GM18507 (cell line): ENCODE measurements around the gene NPIPA5.
A peak's percentile ranks its signal among the peaks of the same experiment; 100 is the strongest.
"Not testable (repeated sequence)": the region's sequence is repeated elsewhere in the genome, so short reads cannot be mapped to it uniquely, and the experiment has no call there.

ENCODE experiments used
- DNase-seq: peaks from one replicate; pipeline ENCODE4 v3.0.0; 2011; ENCODE audit warnings: low read depth; ENCODE audit not compliant: insufficient read length; ENCODE audit errors: extremely low spot score
- FAIRE-seq: peaks from 2 replicates; lab custom pipeline; 2011; peaks lifted over from hg19 to GRCh38; lab: Jason Lieb, UNC

Gene NPIPA5

GRCh38 chr16:15378194-15378593 is at the start of gene NPIPA5:
Gene NPIPA5, minus strand, starts transcription at chr16:15378294. Its CDS starts 0 bp downstream, at chr16:15378294.
- not testable (repeated sequence) for FAIRE-seq, DNase-seq

GRCh38 chr16:15427648-15428239 is 49.6 kb upstream of the NPIPA5 start:
- FAIRE-seq = peak; percentile 51
- DNase-seq = no peak

- FAIRE-seq (no peak), DNase-seq (no peak)
Measured at GRCh38 chr16:15426796-15427195, 48.7 kb upstream of the NPIPA5 start.

GRCh38 chr16:15425861-15426260 is 47.8 kb upstream of the NPIPA5 start:
- DNase-seq (no peak), FAIRE-seq (no peak)

- no peak for FAIRE-seq
- no peak for DNase-seq
Measured at GRCh38 chr16:15422222-15422621, 44.1 kb upstream of the NPIPA5 start.

- not testable (repeated sequence) for FAIRE-seq, DNase-seq
Measured at GRCh38 chr16:15421696-15422095, 43.6 kb upstream of the NPIPA5 start.

GRCh38 chr16:15418206-15418605 is 40.1 kb upstream of the NPIPA5 start:
- DNase-seq = no peak
- FAIRE-seq = no peak

DNA sequence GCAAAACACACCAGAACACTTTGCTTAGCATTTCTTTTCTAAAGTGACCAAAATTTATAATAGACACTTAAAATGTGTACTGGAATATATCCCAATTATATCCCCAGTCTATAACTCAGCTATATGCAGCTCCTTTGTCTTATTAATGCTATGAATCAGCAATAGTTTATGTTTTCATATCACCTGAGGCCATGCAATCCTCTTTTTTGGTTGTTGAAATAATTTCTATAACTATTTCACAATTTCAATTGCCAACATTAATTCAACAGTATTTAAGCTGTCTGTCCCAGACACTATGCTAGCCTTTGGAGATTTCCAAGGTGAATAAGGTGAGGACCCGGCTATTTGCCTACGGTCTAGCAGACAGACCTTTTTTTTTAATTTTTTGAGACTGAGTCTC is 39.1 kb upstream of the NPIPA5 start:
- DNase-seq (no peak), FAIRE-seq (no peak)

DNA sequence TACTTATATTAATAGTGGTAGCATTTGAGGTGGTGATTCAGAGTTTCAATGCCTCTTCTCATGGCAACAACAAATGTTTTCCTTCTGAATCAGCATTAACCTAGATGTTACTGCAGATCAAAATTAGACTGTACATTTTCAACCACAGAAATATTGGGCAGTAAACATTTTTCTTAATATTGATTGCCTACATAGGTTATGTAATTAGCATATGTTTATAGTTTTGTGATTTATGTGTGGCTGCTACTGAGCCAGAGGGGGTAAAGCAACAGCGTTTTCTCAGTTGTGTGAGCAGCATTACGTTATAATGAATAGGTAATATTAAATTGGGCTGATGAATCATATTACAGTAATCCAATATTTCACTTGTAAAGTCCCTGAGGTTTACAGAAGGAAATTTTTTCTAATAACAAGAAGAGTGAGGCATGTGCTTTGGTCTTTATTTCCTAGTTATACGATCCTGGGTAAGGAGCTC is 37.5 kb upstream of the NPIPA5 start:
- no peak for DNase-seq

GRCh38 chr16:15409476-15409875 is 31.4 kb upstream of the NPIPA5 start:
- FAIRE-seq = not testable (repeated sequence)

More for the DNA sequence above, 37.5 kb upstream of the NPIPA5 start:
- no peak for FAIRE-seq

DNA sequence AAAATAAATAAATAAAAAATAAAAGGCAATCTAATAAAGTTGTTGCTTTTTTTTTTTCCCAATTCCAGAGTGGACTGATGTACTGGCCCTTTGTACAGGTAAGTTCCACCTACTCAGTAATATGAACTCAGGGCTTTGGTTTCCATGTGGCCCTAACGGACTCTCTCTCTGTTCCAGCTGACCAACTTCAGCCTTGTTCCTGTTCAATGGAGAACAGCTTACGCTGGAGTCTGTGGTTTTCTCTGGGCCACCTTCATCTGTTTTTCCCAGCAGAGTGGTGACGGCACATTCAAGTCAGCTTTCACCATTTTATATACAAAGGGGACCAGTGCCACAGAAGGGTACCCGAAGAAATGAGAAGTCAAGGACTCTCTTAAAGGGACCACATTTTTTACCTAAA is 29.7 kb upstream of the NPIPA5 start:
- not testable (repeated sequence) for DNase-seq, FAIRE-seq

More at GRCh38 chr16:15409476-15409875, 31.4 kb upstream of the NPIPA5 start:
- DNase-seq = not testable (repeated sequence)

DNA sequence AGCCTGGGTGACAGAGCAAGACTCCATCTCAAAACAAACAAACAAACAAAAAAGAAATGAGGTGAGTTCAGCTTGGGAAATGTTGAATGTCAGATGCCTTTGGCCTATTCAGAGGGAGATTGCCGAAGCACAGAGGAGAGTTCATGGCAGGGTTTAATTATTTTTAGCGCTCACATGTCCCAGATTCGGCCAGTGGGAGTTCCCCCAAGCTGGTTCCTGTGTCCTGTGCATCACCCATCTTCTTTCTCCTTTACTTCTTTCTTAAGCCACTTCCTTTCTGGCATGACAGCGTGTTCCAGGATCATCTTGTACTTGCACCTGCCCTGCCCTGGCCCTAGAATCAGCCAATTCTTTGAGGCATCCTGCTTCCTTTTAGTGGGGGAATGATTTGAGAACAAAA is 26.7 kb upstream of the NPIPA5 start:
- FAIRE-seq (no peak), DNase-seq (no peak)

GRCh38 chr16:15404091-15404490 is 26.0 kb upstream of the NPIPA5 start:
- DNase-seq, FAIRE-seq: not testable (repeated sequence)

- no peak for DNase-seq
- FAIRE-seq = no peak
Measured at GRCh38 chr16:15403392-15403995, 25.4 kb upstream of the NPIPA5 start.

DNA sequence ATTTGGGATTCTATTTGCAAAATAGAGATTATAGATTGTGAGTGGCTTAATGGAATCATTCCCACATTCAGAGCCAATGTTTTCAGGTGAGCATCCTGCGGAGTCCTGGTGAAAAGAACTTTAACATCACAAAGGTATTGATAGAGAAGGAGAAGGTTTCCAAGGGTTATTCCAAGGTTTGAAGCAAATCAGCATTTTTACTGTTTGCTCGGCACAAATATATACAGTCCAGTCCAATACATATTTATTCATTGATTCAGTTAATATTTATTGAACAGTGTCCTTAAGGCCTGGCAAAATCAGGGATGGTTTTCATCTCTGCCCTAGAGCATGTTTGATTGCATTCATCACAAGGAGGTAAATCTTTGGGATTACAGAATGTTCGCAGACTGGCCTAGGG is 23.9 kb upstream of the NPIPA5 start:
- no peak for FAIRE-seq

GRCh38 chr16:15400314-15400713 is 22.2 kb upstream of the NPIPA5 start:
- not testable (repeated sequence) for DNase-seq, FAIRE-seq

More for the DNA sequence above, 23.9 kb upstream of the NPIPA5 start:
- DNase-seq = no peak

DNA sequence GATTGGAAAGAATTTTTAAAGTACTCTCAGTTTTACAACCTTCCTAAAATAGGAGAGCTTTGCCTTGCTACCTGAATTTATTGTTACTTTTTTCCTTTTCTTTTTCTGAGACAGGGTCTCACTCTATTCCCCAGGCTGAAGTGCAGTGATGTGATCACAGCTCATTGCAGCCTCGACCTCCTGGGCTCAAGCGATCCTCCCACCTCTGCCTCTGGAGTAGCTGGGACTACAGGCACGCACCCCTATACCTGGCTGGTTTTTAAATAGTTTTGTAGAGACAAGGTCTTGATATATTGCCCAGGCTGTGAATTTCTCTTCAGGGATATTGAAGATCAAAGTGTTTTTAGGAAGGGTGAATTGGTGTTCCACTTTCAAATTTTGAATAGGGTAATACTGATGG is 21.2 kb upstream of the NPIPA5 start:
- FAIRE-seq = no peak

DNA sequence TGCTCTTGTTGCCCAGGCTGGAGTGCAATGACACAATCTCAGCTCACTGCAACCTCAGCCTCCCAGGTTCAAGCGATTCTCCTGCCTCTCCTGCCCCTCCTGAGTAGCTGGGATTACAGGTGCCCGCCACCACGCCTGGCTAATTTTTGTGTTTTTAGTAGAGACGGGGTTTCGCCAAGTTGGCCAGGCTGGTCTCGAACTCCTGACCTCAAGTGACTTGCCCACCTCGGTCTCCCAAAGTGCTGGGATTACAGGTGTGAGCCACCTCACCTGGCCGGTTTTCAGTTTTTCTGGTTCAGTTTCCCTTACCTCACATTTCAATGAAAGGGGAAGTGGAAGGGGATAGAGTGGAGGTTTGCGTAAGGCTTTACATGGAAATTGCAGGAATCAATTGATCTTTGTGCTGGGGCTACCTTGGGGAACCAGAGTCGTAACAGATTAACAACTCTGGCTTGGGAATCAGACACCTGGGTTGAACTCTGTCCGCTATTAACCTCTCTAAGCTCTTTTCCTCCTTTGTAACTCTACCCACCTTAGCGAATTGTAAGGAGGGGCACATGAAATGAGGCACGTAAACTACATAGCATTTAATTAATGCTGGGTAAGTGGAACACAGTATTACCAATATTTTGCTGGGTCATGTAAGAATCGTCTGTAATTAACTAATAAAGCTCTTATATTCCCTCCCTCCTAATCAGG is 20.7 kb upstream of the NPIPA5 start:
- DNase-seq = no peak
- FAIRE-seq = no peak

More for the DNA sequence above, 21.2 kb upstream of the NPIPA5 start:
- DNase-seq = no peak

DNA sequence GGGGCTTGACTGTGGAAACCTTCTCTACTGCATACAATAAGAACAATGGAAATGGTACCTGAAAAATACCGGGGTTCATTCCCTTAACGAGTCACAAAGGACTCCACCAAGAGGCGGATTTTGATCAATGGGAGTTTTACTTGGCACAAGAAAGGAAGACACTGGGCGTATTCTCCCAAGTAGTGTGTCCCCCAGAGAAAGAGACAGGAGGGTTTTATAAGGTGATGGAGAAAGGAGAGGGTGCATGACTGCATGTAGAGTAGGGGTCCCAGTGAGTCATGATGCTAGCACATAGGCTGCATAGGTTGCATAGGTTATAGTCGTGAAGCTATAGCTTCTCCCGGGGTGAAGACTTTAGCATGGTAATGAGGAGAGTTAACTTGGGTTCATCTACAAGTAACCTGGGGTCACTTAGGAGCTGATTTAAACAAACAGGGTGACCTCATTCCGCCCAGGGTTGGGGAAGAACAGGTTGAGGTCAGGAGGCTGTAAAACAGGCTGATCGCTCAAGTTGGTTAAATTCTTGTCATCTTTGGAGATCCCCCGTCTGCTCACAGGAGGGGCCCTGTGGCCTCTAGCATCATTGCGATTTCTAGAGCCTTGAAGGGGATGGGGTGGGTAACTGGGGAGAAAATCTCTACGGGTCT is 19.0 kb upstream of the NPIPA5 start:
- DNase-seq = no peak
- no peak for FAIRE-seq

DNA sequence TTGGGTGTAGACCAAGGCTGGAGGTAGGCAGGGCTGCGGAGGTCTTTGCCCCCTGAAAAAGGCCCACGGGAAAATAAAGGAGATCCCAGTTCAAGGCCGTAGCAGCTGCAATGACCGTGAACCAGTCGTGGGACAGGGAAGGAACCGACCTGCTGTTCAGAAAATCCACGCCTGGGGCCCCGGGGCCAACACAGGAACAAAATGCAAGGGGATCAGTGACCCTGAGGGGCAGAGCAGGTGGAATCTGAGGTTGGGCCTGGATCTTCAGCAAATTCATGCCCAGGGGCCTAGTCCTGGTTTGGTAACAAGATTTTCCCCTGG is 18.4 kb upstream of the NPIPA5 start:
- DNase-seq, FAIRE-seq: not testable (repeated sequence)
